NCI-H2196 (cell line): ENCODE results near the gene IL17RA.
"Not testable (repeated sequence)": the region's sequence is repeated elsewhere in the genome, so short reads cannot be mapped to it uniquely, and the experiment has no call there.

Experiments
- DNase-seq: peaks from one replicate; lab custom pipeline; 2025; ENCODE audit not compliant: unreplicated experiment; lab: John Stamatoyannopoulos, UW

Gene IL17RA

GRCh38 chr22:17120281-17120680 is 35.5 kb downstream of the IL17RA start:
- no peak for DNase-seq

- peak; percentile 44 for DNase-seq
These were observed 36.0 kb downstream of the IL17RA start for GRCh38 chr22:17120711-17121232.

- peak; percentile 96 for DNase-seq
These were observed 36.7 kb downstream of the IL17RA start, which contains the start of gene TMEM121B for GRCh38 chr22:17121233-17122195. Gene TMEM121B (minus strand): TSS chr22:17121360. CDS start chr22:17121127, 233 bp downstream.

GRCh38 chr22:17130199-17130598 is 45.4 kb downstream of the IL17RA start:
- no peak for DNase-seq

- DNase-seq: peak; percentile 80
These were observed 46.9 kb downstream of the IL17RA start for GRCh38 chr22:17131686-17132085.

GRCh38 chr22:17132112-17132511 is 47.3 kb downstream of the IL17RA start:
- DNase-seq: peak; percentile 41

GRCh38 chr22:17133137-17133536 is 48.3 kb downstream of the IL17RA start:
- no peak for DNase-seq

GRCh38 chr22:17135153-17135760 is 50.5 kb downstream of the IL17RA start:
- DNase-seq: no peak

- DNase-seq: no peak
These were observed 52.4 kb downstream of the IL17RA start for GRCh38 chr22:17137170-17137569.

- DNase-seq: no peak
These were observed 53.1 kb downstream of the IL17RA start for GRCh38 chr22:17137861-17138425.

- DNase-seq: no peak
These were observed 53.7 kb downstream of the IL17RA start for GRCh38 chr22:17138513-17138912.

GRCh38 chr22:17140022-17140421 is 55.2 kb downstream of the IL17RA start:
- no peak for DNase-seq

- no peak for DNase-seq
These were observed 56.3 kb downstream of the IL17RA start for GRCh38 chr22:17140826-17141766.

- no peak for DNase-seq
These were observed 58.3 kb downstream of the IL17RA start for GRCh38 chr22:17143101-17143500.

- DNase-seq: no peak
These were observed 59.0 kb downstream of the IL17RA start for GRCh38 chr22:17143826-17144225.

GRCh38 chr22:17145021-17145680 is 60.4 kb downstream of the IL17RA start:
- no peak for DNase-seq

GRCh38 chr22:17147458-17147857 is 62.7 kb downstream of the IL17RA start:
- not testable (repeated sequence) for DNase-seq

GRCh38 chr22:17149076-17149815 is 64.4 kb downstream of the IL17RA start:
- DNase-seq: no peak

- no peak for DNase-seq
These were observed 67.5 kb downstream of the IL17RA start for GRCh38 chr22:17152340-17152739.
